GM21786 (cell line): ENCODE data around the gene EIF4E1B.

ENCODE experiments used
- ATAC-seq: cut with Tn5 transposase; IDR thresholded peaks from one replicate; pipeline ENCODE4 v1.9.1; 2021; ENCODE audit not compliant: unreplicated experiment

EIF4E1B gene

GRCh38 chr5:176603091-176603490, 27.4 kb upstream of the EIF4E1B start:
- ATAC-seq = no peak

GRCh38 chr5:176606032-176606431, 24.4 kb upstream of the EIF4E1B start:
- no peak for ATAC-seq

- no peak for ATAC-seq
Observed at GRCh38 chr5:176606875-176607274, 23.6 kb upstream of the EIF4E1B start.

GRCh38 chr5:176608142-176608705, 22.3 kb upstream of the EIF4E1B start:
- no peak for ATAC-seq

- ATAC-seq = peak; percentile 20
Observed at GRCh38 chr5:176608937-176609723, 21.3 kb upstream of the EIF4E1B start.

- peak; percentile 63 for ATAC-seq
Observed at GRCh38 chr5:176609724-176610434, 20.6 kb upstream of the EIF4E1B start, which contains the start of gene GPRIN1. Gene GPRIN1 (minus strand): TSS chr5:176610156. CDS start chr5:176599834, 10,322 bp downstream.

GRCh38 chr5:176610435-176610773, 20.1 kb upstream of the EIF4E1B start:
- ATAC-seq = no peak

GRCh38 chr5:176611435-176611834, 19.0 kb upstream of the EIF4E1B start:
- no peak for ATAC-seq

GRCh38 chr5:176612008-176612407, 18.5 kb upstream of the EIF4E1B start:
- no peak for ATAC-seq

GRCh38 chr5:176612855-176613254, 17.6 kb upstream of the EIF4E1B start:
- ATAC-seq = no peak

- ATAC-seq = no peak
Observed at GRCh38 chr5:176614805-176615478, 15.5 kb upstream of the EIF4E1B start.

GRCh38 chr5:176616511-176616910, 14.0 kb upstream of the EIF4E1B start:
- no peak for ATAC-seq

- no peak for ATAC-seq
Observed at GRCh38 chr5:176618783-176619182, 11.7 kb upstream of the EIF4E1B start.

- peak; percentile 75 for ATAC-seq
Observed at GRCh38 chr5:176619203-176619568, 11.3 kb upstream of the EIF4E1B start.

- ATAC-seq = no peak
Observed at GRCh38 chr5:176619569-176620332, 10.7 kb upstream of the EIF4E1B start.

GRCh38 chr5:176620333-176620981, 10.0 kb upstream of the EIF4E1B start:
- no peak for ATAC-seq

GRCh38 chr5:176621661-176622079, 8.8 kb upstream of the EIF4E1B start:
- no peak for ATAC-seq

- no peak for ATAC-seq
Observed at GRCh38 chr5:176624142-176624541, 6.3 kb upstream of the EIF4E1B start.

- ATAC-seq = no peak
Observed at GRCh38 chr5:176624938-176625337, 5.5 kb upstream of the EIF4E1B start.

GRCh38 chr5:176625512-176625911, 5.0 kb upstream of the EIF4E1B start:
- no peak for ATAC-seq
